Kidney glomerular epithelial cell (primary cell): ENCODE measurements around the gene NEO1.

ENCODE experiments used
- DNase-seq: peaks from one replicate; lab custom pipeline; 2025; lab: John Stamatoyannopoulos, UW

The NEO1 gene

DNA sequence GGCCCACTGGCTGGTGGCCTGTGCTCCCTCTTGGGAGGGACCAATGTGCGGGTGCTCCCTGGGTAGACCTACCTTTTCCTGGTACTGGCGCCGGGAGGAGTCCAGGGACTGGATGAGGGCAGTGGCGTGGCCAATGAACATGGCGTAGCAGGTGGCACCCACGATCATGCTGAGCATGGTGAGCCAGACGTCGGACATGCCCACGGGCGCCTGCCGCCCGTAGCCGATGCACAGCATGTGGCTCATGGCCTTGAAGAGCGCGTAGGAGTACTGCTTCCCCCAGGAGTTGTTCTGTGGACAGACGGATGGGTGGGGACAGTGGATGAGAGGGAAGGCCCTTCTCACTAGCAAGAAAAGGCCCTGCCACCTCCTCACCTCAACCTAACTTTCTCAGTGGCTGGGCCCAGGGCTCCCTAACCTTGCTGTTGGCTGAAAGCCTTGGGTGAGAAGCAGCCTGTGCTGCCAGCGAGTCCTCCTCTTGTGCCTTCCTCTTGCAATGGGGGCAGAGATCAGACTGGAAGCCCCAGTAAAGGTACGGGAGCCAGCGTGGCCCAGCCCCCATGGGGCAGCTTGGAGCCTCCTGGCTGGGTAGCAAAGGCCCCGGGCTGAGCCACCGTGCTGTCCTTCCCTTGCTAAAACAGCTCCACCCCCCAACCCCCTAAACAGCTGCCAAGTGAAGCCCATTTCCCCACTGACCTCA lies 277.4 kb downstream of the NEO1 start:
- no peak for DNase-seq

DNA sequence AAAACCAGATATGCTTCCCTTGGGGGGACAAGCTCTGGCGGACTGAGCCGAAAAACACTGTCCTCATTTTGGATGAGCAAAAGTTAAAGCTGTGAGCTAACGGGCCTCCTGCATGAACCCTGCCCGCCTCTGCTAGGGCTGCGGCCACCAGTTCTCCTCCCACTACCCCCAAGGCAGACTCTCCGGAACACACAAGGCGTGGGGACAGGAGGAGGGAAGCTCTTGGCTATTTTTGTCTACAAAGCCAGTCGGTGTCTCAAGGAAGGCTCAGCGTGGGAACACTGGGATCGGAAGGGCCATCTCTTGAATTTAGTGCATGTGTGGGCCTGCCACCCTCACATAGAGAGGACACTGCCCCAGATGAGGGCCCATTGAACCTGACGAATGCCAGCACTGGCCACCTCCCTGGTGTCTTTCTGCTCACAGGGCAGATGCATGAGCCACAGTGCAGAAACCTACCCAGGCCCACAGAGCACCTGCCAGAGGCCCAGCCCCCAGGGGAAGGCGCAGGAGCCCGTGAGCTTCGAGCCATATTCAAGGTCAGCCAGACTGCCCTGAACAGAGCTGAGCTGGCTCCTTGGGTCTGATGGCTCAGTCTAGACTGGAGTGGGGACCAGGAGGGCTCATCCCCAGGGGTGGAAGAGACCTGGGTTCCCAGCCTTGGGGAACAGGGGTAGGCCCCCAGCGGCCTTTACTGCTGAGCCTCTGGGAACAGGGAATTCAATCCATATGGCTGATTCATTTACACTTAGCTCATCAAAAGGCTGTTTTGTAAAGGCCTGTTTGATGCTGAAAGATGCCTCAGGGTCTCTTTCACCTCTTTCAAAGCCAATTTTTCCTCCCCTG lies 278.2 kb downstream of the NEO1 start:
- no peak for DNase-seq

DNA sequence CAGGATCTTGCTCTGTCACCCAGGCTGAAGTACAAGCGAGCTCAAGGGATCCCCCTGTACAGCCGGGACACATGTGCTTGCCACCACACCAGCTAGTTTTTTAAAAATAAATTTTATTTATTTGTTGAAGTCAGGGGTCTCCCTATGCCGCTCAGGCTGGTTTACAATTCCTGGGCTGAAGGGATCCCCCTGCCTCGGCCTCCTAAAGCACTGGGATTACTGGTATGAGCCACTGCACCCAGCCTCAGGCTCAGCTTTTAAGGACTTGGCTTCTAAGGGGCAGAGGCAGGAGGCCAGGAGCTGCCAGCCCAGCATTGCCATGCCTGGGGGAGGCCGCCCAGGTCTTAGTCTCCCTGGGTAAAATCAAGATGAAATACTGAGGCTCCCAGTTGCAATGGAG lies 279.2 kb downstream of the NEO1 start:
- DNase-seq, result no peak

DNA sequence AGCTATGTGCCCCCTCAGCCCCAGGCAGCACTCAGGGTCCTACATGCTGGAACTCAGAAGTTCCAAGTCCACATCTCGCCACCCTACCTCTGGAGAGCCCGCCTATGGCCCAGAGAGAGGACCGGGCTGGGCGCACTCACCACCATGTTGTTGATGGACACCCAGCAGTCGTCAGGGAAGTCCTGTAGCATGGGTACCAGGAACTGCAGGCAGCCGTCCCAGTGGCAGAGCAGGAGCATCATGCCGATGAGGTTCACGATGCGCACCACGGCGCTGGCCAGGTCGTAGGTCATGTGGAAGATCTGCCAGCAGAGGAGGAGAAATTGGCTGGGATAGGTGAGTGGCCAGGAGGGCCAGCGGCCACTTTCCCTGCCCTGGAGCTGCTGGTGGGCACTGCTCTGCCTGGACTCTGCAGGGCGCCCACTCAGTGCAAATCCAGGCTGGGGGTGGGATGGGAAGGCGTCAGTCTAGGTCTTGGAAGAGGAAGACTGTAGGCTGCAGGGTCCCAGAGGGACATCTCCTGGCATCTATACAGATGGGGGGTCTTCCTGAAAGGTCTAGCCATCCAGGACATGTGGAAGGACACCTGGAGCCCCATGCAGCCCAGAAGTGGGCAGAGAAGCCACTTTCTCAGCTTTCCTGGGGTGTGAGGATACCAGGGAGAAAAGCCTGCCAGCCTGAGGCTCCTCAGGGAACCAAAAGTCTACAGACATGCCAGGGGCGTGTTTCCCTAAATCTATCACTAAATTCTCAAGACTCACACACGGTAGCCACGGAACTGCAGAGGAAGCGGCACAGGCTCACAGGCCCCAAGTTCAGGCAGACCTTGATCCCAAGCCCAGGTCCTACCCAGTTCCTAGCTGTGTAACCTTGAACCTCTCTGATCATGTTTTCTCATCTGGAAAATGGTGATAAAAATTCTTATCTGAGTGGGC lies 280.0 kb downstream of the NEO1 start:
- no peak for DNase-seq

DNA sequence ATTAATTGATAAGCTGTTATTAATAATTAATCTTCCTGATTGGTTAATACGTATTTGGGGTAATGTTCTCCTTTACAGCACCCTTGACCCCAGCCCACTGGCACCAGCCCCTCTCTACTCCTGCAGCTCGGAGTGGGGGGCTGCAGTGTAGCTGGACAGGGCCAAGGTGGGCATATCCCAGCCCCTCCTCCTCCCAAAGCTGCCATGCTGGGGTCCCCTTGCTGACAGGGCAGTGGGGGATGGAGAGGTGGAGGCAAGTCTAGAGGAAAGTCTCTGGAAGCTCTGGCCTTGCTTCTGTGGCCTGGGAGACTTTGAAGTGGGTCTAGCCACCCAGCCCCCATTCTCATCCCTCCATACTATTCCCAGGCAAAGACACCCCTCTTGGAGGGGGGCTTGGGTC lies 280.7 kb downstream of the NEO1 start:
- no peak for DNase-seq

DNA sequence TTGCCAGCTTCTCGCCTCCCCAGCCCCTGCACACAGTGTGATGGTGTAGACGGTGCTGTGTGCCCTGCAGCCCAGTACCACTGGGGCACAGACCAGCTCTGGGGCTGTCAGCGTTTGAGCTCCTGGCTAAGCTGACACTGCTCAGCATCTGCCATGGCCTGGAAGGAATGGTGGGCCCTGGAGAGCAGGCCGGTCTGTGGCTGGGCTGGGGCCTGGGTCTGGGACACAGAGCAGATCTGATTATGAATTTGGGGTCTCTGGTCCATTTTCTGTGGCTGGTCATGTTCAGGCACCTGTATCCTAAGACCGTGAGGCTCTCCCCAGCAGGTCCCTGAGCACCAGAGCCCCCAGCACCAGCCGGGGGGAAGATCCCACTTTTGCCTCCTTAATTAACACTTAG lies 281.8 kb downstream of the NEO1 start:
- DNase-seq, result no peak

DNA sequence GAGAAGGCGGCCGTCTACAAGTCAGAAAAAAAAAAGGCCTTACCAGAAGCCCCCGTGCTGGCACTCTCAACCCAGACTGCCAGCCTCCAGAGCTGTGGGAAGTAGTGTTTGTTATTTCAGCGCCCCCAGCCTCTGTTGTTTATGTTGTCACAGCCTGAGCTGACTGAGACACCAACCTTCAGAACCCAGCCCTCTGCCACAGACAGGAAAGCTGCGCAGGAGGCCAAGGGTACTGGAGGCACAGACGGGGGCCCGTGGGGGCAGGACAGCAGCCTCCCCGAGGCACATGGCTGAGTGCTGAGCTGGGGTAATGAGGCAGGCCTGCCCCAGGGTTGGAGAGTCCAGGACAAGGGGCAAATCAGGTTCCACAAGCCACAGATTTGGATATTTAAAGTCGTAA lies 282.8 kb downstream of the NEO1 start:
- DNase-seq, result no peak

DNA sequence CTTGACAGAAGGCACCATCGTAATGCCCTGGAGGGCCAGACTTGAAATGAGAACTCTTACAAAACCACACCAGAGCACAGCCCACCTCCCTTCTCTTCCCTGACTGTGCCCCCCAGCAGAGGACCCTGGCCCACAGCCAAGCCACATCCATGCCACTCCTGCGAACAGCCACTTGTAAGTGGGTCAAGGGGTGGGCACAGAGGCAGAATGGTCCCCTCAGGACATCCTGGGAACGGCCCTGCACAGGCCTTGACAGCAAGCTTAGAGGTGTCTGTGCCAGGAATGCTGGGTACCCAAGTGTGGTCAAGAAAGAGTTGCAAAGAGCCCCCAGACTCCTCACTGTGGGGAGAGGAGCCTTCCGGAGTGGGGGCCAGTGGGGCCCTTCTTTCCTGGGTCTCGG lies 283.2 kb downstream of the NEO1 start:
- DNase-seq, result no peak

DNA sequence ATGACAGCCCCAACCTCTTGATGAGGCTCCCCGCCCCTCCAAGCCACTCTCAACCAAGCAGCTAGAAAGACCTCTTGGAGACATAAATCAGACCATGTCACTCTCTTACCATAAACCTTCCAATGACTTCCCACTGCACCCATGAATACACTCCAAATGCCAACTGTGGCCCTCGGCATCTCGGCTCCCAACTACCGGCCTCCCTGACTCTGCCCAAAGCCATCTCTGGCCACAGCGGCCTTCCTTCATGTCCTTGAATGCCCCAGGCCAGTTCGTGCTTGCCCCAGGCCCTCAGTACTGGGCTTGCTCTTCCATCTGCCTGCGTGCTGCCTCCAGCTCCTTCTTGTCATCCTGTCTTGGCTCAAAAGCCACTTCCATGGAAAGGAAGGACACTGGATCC lies 284.5 kb downstream of the NEO1 start:
- DNase-seq, result no peak

DNA sequence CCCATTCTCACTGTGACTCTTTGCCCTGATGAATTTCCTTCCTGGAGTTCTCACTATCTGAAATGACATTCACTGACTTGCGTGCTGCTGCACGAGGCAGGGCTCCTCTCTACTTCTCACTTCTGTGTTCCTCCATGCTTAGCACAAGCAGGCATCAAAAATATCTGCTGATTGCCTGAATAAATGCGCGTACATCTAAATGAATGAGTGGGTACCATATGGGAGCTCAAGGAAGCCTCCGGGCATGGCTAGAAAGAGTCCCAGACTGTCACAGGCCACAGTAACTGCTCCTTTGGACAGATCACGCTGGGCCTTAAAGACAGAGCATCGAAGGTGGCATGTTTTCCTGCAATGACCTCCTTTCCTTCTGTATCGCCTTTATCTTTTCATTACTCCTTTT lies 284.9 kb downstream of the NEO1 start:
- no peak for DNase-seq

DNA sequence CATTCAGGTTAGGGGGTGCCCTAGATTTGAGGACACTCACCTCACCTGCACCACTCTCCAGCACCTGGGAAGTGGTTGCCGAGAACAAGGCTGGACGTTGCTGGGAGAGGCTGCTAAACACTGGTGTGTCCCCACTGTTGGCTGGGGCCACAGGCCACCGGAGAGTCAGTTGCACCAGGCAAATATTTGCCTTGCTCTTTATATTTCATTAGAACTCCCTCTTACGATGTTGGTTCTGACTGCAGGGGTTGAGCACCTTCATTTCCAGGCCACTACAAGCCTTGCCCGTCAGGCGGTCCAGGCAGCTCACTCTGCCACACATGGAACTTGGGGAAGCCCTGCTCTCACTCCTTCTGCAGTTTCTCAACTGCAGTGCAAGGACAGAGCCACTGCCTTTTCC lies 285.8 kb downstream of the NEO1 start:
- DNase-seq, result no peak

DNA sequence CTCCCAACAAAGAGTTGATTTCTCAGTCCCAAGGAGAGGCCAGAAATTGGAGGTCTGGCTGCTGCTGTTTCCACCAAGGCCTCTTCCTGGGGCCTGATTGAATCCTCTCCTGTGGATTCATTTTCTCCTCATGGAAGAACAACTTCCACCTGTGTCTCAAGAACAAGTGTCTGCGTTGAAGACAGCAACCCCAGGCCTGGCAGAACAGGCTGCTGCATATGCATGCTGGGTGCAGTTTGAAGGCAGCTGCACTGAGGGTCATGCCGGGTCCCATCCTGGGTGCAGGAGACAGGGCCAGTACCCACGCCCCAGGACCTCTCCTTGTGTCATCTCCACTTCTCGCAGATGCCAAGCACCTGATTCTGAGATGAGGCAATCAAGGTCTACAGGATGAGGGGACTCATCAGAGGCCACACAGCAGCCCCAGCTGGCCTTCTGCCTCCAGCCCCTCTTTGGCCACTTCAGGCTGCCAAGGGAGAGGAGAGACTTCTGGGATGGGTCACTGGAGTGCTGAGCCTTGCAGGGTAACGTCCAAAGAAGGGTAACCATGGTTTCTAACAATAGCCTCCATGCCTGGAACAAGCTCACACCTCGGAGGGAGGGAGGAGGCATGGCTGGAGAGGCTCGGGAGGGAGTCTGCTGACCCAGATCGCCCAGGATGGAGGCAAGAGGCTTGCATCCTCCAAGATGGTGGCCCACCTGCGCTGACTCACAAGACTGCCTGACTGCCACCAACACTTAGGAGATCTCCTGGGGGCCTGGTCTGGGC lies 286.5 kb downstream of the NEO1 start:
- DNase-seq, result no peak

DNA sequence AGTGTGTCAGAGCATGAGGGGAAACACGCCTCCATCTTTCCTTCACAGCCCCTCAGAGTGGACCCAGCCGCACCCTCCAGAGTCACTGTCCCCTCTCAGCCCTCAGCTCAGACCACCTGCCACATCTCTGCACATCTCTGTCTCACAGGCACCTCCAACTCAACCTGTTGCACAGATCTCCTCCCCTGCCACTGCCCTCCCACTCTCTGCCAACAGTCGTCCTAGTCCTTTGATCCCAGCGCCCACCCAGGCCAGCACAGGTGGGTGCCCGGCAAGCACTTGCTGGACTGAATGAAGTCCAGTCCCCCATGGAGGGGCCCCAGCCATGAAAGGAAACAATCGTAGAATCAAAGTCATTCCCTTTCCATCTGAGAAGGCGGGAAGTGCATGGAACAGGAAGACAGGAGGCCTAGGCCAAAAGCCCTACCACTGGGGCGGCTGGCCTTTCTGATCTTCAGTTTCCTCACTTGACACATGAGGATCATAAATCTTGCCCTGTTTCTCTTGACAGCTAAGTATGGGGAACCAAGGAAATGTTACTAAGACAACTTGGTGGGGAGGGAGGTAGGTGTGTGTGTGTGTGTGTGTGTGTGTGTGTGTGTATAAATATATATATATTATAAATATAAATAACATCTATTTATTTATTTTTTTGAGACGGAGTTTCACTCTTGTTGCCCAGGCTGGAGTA lies 288.4 kb downstream of the NEO1 start:
- DNase-seq, result no peak

DNA sequence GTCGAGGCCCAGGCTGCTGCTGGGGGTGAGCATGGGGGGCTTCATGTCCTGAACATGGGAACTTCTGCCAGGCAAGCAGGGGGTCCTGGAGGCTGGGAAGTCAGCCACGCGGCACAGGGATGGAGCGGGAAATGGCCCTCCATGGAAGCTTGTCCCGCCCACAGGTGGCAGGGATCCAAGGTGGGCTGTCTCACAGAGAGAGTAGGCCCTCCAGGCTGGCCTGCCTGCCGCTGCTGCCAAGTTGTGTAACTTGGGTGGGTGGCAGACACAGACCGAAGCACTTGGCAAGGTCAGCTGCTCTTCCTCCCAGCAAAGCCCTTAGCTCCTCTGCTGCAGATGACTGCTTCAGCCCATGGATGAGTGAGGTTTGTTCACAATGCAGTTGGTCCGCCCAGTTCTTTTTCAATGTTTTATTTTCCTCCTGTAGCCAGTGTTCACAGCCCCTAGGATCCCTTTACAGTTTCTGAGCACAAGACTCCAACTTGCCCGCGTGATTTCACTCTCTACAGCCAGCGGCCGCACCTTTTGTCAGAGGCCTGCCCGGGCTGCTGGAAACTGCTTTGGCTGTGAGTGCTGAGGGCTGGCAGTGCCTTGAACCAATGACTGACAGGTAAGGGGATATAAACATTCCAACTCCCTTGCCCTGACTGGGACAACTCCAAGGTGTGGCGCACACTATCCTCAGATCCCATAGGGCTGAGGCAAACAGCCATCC lies 289.8 kb downstream of the NEO1 start:
- no peak for DNase-seq

DNA sequence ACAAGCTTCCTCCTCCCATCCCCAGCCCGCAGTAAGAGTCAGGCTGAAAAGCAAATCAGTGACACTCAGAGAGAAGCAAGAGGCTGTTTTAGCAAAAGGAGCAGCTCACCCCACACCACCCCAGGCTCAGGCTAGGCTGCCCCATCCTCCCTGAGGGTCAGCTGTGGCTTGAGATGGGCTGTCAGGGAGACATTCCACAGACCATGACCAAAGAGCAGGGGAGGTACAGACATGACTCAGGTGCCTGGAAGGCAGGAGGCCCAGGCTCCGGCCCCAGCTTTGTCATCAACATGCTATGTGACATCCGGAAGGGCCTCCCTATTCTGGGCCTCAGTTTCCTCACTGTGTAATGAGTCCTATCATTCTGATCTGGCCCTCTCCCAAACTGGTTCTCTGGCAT lies 291.8 kb downstream of the NEO1 start:
- DNase-seq, result no peak

DNA sequence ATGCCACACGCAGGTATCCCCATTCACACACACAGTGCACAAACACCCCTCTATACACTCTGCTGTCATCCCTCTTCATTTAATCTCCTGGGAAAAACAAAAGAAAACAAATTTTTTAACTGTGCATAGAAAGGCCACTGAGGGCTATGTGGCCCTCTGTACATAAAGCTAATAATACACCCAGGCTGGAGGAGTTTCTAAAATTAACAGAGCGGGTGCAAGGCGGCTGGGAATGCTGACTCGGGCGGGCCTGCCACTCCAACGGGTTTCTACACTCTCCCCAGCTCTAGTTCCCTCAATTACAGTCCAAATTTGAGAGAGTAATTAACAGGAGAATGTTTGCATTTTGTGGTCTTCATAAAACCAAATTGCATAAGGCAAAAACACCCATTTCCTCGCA lies 293.4 kb downstream of the NEO1 start:
- DNase-seq, result no peak

DNA sequence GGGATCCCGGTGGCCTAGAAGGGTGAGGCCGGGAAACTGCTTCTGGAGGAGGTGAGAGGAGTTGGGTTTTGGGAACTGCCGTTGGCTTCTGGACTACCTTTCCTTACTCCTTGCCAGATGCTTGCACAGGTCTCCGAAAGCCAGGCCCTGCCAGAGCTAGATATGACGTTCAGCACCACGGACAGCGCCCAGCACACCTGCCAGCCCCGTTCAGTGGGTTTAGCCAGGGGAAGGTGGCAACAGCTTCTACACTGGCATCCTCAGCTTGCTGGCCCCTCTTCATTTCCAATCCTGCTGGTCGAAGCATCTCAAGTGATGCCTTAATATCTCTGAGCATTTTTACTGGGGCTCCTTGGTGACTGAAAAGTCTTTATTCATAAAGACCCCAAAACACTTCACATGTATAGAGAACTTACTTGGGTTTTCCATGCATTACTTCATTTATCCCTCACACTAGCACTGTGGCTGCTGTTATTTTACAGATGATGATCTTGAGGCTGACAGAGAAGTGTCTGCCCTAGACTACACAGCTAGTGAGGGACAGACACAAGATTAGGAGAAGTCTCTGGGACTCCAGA lies 294.6 kb downstream of the NEO1 start:
- DNase-seq, result peak; percentile 81

DNA sequence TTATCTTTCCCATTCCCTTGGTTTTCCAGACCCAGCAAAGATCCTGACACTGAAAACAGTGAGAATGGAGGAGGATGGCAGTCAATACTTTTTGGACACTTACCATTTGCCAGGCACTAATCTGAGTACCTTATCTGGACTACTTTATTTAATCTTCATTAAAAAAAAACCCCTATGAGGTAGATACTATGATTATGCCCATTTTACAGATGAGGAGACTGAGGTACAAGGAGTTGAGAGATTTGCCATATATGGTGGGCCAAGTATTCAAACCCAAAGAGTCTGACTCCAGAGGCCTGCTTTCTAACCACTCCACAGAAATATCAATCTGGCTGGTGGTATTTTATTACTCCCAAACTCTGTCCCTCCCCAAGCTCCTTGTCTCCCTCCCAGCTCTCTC lies 296.9 kb downstream of the NEO1 start:
- DNase-seq, result no peak

DNA sequence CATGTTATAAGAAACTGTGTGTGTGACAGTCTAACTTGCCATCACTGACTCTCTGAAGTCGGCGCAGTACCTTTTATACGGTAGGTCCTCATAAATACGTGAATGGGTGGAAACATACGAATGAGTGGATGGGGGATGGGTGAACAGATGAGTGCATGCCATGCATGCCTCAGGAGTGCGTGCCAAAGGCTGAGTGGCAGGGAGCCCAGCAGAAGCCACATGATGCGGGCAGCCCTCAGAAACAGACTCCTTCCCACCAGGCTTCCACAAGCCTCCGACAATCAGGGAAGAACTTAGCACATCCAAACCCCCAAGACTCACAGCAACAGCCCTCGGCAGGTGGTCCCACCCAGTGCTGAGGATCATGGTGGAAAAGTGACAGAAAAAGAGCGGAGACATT lies 299.8 kb downstream of the NEO1 start:
- DNase-seq, result no peak

DNA sequence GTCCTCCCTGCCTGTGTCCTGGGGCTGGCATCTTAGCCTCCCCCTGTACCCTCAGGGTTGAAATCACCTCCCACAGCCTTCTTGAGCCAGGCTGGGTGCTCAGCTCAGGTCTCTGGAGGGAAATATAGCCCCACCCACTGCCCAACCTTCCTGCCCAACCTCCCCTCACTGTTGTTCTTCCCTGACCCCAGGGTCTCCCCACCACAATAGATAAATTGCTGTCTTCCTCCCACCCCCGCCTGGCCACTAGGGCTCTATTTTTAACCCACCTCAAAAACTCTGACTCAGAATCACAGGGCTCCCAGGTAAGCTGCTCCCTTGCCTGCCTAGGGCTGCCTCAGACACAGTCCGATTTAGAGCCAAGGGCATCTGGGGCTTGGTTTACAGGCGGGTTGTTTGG lies 301.5 kb downstream of the NEO1 start:
- DNase-seq, result no peak
